Lower lobe of right lung (tissue), 2 donors: ENCODE data around the gene LOXL1. TPM values are rescaled to one million over a fixed set of nuclear protein-coding genes. Genes with fewer than 3 reads are reported as not detected.

Experiments
- ATAC-seq, 2 donors: fragments of 200-7000 bp; cut with Tn5 transposase; one replicate each; pipeline ENCODE4 v1.9.1; 2020 to 2022; ENCODE audit warnings: mild to moderate bottlenecking in 2 of 2, moderate library complexity in 2 of 2
- DNase-seq: peaks from one replicate; pipeline ENCODE4 v3.0.0-alpha.2; 2020
- H3K27ac ChIP-seq: fragments of 200-600 bp; one replicate; pipeline ENCODE4 v1.8.0; 2022
- H3K27me3 ChIP-seq: fragments of 200-600 bp; one replicate; pipeline ENCODE4 v1.8.0; 2022; ENCODE audit warnings: low read depth
- H3K36me3 ChIP-seq: fragments of 200-600 bp; one replicate; pipeline ENCODE4 v1.8.0; 2022; ENCODE audit warnings: mild to moderate bottlenecking
- H3K4me1 ChIP-seq: fragments of 200-600 bp; one replicate; pipeline ENCODE4 v1.8.0; 2022
- H3K4me3 ChIP-seq: fragments of 200-600 bp; one replicate; pipeline ENCODE4 v1.8.0; 2022; ENCODE audit warnings: mild to moderate bottlenecking
- H3K9me3 ChIP-seq: fragments of 200-600 bp; one replicate; pipeline ENCODE4 v1.8.0; 2022
- intact Hi-C: fragments of 100-400 bp; cut with DNase I; formaldehyde crosslinking; loops from one replicate; pipeline ENCODE4 v1.11.0; 2022
- total RNA-seq: library from RNA; stranded (reverse); fragmentation: NEBNext Ultra II Directional; extraction: Animal tissue kit (Norgen Biotek cat#: 25700); gene quantifications from one replicate; pipeline ENCODE4 v1.2.1, GENCODE V29; 2021
- TF ChIP-seq, protein P1 (sequence below): fragments of 200-600 bp; IDR thresholded peaks from one replicate; pipeline ENCODE4 v1.8.0; 2022; ENCODE audit warnings: antibody characterized with exemption, mild to moderate bottlenecking
- donor health status: DM: no; HTN: yes; CAD: no; lungs with severe emphysema.

LOXL1 gene
- total RNA-seq, 1 donor from 2014 or later: 7.6 TPM

DNA sequence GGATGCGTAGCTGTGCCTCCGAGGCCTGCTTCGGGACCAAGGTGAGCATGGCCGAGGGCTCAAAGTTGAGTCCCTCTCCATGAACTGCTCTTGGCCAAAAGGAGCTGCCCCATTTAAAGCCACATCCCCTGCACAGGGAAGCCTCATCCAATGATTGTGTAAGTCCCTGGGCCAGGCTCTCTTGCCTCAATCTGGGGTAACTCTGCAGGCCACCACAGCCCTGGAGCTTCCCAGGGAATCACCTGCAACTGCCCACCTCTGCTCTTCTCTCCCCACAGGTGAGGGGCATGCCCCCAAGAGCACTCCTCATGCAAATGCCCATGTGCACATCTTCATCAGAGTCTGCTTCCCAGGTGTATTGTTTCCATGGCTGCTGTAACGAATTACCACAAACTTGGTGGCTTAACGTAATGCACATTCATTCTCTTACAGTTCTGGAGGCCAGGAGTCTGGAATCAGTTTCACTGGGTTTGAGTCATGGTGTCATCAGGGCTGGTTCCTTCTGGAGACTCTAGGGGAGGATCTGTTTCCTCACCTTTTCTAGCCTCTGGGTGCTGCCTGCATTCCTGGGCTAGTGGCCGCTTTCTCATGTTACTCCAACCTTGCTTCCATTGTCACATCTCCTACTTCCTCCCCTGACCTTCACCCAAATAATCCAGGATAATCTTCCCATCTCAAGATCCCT lies 25.0 kb upstream of the LOXL1 start:
- intact Hi-C loops: no loop called here

DNA sequence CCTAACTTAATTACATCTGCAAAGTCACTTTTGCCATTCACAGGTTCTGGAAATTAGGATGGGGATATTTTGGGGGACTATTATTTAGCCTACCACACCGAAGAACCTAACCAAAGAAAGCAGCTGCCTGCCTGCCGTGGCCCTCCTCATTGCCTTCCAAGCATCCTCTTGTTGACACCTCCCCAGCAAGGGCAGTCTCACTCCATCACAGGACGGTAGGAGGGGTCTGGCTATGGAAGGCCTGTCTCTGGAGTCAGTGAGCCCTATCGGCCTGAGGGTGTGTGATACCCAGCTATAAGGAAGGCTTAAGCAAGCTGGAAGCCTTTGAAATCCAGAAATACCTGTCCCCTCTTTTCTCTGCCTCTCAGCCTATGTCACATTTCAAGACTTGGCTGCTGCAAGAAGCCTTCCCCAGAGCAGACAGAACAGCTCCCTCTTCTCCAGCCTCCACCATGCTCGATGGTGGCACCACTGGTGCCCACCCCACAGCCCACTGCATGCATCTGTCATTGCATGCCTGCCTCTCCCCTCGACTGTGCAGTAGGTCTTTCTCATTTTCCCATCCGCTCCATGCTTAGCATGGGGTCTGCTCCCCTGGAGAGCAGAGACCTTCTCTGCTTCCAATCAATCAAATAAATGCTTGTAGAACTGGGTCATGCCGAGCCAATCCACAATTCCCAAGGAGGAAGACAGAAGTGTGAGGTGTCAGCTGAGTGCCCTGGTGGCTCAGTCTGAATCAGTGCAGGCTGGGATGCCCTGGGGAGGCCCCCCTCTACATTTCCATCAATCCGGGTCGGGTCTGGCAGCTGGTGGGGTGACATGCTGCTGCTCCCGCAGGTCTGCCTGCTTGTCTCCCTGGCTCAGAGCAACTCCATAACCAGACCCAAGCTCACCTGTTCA lies 23.9 kb upstream of the LOXL1 start:
- no peaks in the 10 kb centered on the region for H3K4me1 ChIP-seq
- ATAC-seq: no peak
- TF ChIP-seq, protein P1, sequence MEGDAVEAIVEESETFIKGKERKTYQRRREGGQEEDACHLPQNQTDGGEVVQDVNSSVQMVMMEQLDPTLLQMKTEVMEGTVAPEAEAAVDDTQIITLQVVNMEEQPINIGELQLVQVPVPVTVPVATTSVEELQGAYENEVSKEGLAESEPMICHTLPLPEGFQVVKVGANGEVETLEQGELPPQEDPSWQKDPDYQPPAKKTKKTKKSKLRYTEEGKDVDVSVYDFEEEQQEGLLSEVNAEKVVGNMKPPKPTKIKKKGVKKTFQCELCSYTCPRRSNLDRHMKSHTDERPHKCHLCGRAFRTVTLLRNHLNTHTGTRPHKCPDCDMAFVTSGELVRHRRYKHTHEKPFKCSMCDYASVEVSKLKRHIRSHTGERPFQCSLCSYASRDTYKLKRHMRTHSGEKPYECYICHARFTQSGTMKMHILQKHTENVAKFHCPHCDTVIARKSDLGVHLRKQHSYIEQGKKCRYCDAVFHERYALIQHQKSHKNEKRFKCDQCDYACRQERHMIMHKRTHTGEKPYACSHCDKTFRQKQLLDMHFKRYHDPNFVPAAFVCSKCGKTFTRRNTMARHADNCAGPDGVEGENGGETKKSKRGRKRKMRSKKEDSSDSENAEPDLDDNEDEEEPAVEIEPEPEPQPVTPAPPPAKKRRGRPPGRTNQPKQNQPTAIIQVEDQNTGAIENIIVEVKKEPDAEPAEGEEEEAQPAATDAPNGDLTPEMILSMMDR: no peak
- no peaks in the 10 kb centered on the region for H3K9me3 ChIP-seq
- no peaks in the 10 kb centered on the region for H3K36me3 ChIP-seq
- no peak overlapping the region for H3K4me3 ChIP-seq
- peak; percentile 19 for DNase-seq
- no peak overlapping the region for H3K27ac ChIP-seq
- intact Hi-C loops: no loop called here
- no peaks in the 10 kb centered on the region for H3K27me3 ChIP-seq

More for the DNA sequence above, 25.0 kb upstream of the LOXL1 start:
- DNase-seq (peak; percentile 12), ATAC-seq (no peak)
- Histone ChIP-seq H3K4me3 (no peak overlapping the region), H3K9me3 (no peaks in the 10 kb centered on the region), H3K36me3 (no peaks in the 10 kb centered on the region), H3K27ac (no peak overlapping the region), H3K4me1 (no peaks in the 10 kb centered on the region), H3K27me3 (no peaks in the 10 kb centered on the region)
- TF ChIP-seq, protein P1: no peak

DNA sequence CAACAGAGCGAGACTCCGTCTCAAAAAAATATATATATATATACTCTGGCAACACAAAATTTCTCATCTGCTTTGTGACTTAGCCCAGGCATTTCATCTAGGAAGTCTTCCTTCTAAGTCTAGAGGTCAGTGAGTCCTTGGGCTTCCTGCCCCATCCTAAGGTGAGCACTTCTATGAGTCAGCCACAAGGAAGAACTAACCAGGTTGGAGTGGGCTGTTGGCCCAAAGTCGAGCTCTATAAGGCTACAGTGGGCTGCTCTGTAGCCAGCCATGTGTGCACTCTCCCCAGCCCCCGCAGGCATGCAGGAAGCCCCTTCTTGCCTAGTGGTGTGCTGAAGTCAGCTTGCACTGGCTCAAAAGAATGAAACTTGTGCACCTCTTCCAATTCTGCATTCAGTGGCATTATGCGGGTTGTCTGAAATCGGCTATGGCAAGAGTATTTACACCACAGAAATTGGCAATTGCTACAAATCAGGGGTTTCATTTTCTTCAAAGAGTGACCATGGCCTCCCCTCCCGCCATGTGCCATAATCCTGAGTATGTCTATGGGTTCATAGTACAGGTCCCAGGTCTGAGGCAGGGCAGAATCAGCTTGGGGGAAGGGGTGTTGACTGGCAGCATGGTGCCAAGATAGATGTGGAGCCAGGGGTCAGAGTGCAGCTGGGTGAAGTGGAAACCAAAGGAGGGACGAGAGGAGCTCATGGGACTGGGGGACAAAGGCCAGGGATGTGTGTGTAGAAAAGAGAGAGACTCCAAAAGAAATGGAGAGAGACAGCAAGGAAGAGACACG lies 22.0 kb upstream of the LOXL1 start:
- Histone ChIP-seq H3K27me3 (no peaks in the 10 kb centered on the region), H3K4me1 (no peaks in the 10 kb centered on the region), H3K4me3 (no peak overlapping the region), H3K9me3 (no peaks in the 10 kb centered on the region), H3K27ac (no peak overlapping the region), H3K36me3 (no peaks in the 10 kb centered on the region)
- ATAC-seq (no peak), DNase-seq (peak; percentile 9)
- TF ChIP-seq, protein P1: no peak
- intact Hi-C loops: no loop called here

DNA sequence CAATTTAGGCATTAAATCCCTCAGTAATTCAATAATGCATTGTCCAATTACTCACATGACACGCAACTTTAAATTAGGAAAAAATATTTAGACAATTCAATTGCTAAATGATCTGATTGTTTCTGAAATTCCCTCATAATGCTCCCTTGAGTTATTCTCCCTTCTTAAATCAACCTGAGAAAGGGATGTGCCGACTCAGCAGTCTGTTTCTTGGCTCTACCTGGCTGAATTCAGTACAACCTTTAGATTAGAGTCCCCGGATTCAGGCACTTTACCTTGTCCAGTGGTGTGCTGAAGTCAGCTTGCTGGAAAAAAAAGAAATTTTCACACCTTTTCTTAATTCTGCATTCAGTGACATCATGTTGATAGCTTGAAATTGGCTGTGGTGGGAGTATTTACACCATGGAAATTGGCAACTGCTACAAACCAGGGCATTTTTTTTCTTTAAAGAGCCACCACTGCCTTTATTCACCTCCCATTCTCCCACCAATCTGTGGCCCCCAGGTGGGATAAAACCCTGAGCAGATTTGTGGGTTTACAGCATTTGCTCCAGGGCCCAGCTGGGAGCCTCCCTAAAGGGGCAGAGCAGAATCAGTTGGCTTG lies 20.9 kb upstream of the LOXL1 start:
- Histone ChIP-seq H3K4me1 (no peaks in the 10 kb centered on the region), H3K27ac (no peak overlapping the region), H3K27me3 (no peaks in the 10 kb centered on the region), H3K9me3 (no peaks in the 10 kb centered on the region), H3K36me3 (no peaks in the 10 kb centered on the region), H3K4me3 (no peak overlapping the region)
- ATAC-seq (no peak), DNase-seq (no peak)
- TF ChIP-seq, protein P1: no peak
- intact Hi-C loops: no loop called here
